A673 (cell line): ENCODE measurements around the gene C21orf91. TPM values are rescaled to one million over a fixed set of nuclear protein-coding genes. Genes with fewer than 3 reads are reported as not detected.
A peak's percentile ranks its signal among the peaks of the same experiment; 100 is the strongest.

Experiments
- Bru-seq: library from RNA; stranded (reverse); fragments of 400-500 nt; gene quantifications from one replicate; lab custom pipeline; 2021; lab: Mats Ljungman, UMichigan
- BruChase-seq, 2 experiments: library from RNA; stranded (reverse); fragments of 400-500 nt; gene quantifications; one replicate each; lab custom pipeline; 2021; lab: Mats Ljungman, UMichigan
- BruUV-seq: library from RNA; stranded (reverse); fragments of 400-500 nt; replicated peaks from 2 replicates; lab custom pipeline; 2021; lab: Mats Ljungman, UMichigan
- CTCF ChIA-PET: fragments of 300-600 bp; sonication (Branson Sonifier 250); formaldehyde crosslinking; loops from one replicate; lab custom pipeline; 2022; ENCODE audit warnings: antibody characterized with exemption; lab: Charles Lee
- POLR2A ChIA-PET: fragments of 300-600 bp; sonication (Branson Sonifier 250); formaldehyde crosslinking; loops from one replicate; lab custom pipeline; 2022; ENCODE audit warnings: antibody characterized with exemption; ENCODE audit not compliant: low non-redundant PET; lab: Charles Lee
- DNase-seq: peaks from one replicate; pipeline ENCODE4 v3.0.0-alpha.2; 2015; ENCODE audit warnings: low spot score
- H3K27ac ChIP-seq: fragments of 200-600 bp; sonication (generic); 2 replicates; pipeline ENCODE4 v1.5.1; 2016; ENCODE audit warnings: mixed run types, low read depth, mild to moderate bottlenecking, mixed read lengths, antibody characterized with exemption, low read length; ENCODE audit not compliant: poor library complexity, severe bottlenecking
- H3K27me3 ChIP-seq: fragments of 200-600 bp; sonication (generic); replicated peaks from 2 replicates; pipeline ENCODE4 v1.6.1; 2017; ENCODE audit warnings: mixed run types, low read depth, mild to moderate bottlenecking, mixed read lengths, antibody characterized with exemption, low read length; ENCODE audit not compliant: insufficient read depth, poor library complexity
- H3K36me3 ChIP-seq: fragments of 200-600 bp; sonication (generic); 2 replicates; pipeline ENCODE4 v1.6.1; 2016; ENCODE audit warnings: mixed run types, mild to moderate bottlenecking, mixed read lengths, antibody characterized with exemption, low read length; ENCODE audit not compliant: insufficient read depth, poor library complexity, severe bottlenecking
- H3K4me1 ChIP-seq: fragments of 200-600 bp; sonication (generic); 2 replicates; pipeline ENCODE4 v1.6.1; 2017; ENCODE audit warnings: mixed run types, mild to moderate bottlenecking, mixed read lengths, antibody characterized with exemption, low read length; ENCODE audit not compliant: insufficient read depth, poor library complexity, severe bottlenecking
- H3K4me3 ChIP-seq: fragments of 200-600 bp; sonication (generic); 2 replicates; pipeline ENCODE4 v1.5.1; 2016; ENCODE audit warnings: low read depth, mixed run types, mild to moderate bottlenecking, mixed read lengths, low read length; ENCODE audit not compliant: poor library complexity, severe bottlenecking
- H3K9me3 ChIP-seq: fragments of 200-600 bp; sonication (generic); 2 replicates; pipeline ENCODE4 v1.6.1; 2016; ENCODE audit warnings: mixed run types, low read depth, mild to moderate bottlenecking, mixed read lengths, antibody characterized with exemption, low read length; ENCODE audit not compliant: poor library complexity, severe bottlenecking
- EZH2 ChIP-seq: fragments of 200-600 bp; sonication (generic); IDR thresholded peaks from 2 replicates; pipeline ENCODE4 v1.6.1; 2017; ENCODE audit warnings: borderline replicate concordance, low read depth, mild to moderate bottlenecking, mixed read lengths, antibody characterized with exemption, low read length; ENCODE audit not compliant: poor library complexity, severe bottlenecking
- intact Hi-C: fragments of 100-400 bp; cut with micrococcal nuclease; formaldehyde crosslinking; loops from one replicate; pipeline ENCODE4 v1.10.0; 2022; ENCODE audit not compliant: unreplicated experiment
- long read RNA-seq: library from polyadenylated mRNA; stranded (forward); transcript quantifications from one replicate; pipeline ENCODE4 v2.0.0, GENCODE V29; 2022
- total RNA-seq: library from RNA; stranded (reverse); gene quantifications from 2 replicates; pipeline ENCODE4 v1.2.3, GENCODE V29; 2021
- TF ChIP-seq, protein P1 (sequence below): fragments of 300-800, 200-600 bp; sonication (generic); conservative IDR thresholded peaks from 2 replicates; pipeline ENCODE4 v1.5.1; 2017; ENCODE audit warnings: low read depth, mild to moderate bottlenecking, antibody characterized with exemption, low read length, moderate library complexity, mixed read lengths

The C21orf91 gene
- total RNA-seq (23.5 and 24.5 TPM in 2 replicates), Bru-seq, nascent RNA (percentile 84 among the genes with signal in this experiment), BruChase-seq, experiment 1, labeled RNA remaining after a 2-hour chase (percentile 89 among the genes with signal in this experiment), BruChase-seq, experiment 2, labeled RNA remaining after a 6-hour chase (percentile 62 among the genes with signal in this experiment)
- long read RNA-seq, full-length matches to known transcripts = 8 of 10 reads
- long read RNA-seq, partial matches to known transcripts = 2 of 10 reads
- long read RNA-seq, other reads (novel, unspliced or antisense) = 0 of 10 reads

DNA sequence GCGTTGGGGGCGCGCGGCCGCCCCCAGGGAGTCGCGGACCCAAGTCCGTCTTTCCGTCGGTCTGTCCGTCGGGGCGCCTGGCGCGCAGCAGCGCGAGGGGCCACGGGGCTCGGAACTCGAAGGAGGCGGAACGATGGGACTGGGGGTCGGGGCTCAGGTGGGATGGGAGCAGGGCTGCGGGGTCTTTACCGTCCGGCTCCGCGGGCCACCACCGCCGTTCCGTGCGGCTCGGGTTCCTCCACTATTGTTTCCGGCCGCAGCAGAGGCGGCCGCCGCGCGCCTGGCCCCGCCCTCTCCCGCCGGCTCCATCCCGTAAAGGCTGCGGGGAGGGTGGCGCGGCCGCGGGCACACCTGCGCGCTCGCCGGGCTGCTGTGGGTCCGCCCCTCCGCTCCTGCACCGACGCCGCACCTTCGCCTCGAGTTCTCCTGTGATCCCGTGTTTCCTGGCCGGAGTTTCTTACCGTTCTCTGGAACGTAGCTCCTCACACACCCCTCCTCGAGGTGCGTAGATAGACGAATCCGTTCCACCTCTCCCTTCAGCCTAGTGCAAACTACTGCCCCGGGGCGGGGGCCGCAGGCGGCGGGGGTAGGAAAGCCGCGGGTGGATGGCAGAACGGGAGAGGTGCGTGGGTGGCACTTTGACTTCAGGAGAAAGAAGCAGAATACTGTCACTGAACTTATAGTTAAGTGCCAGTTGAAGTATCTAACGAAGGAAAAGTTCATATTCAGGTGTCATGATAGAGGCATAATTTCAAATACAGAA lies at the start of gene C21orf91:
Gene C21orf91 (minus strand): TSS at position 243 of the 763 bp plus-strand sequence. CDS start 1,038 bp downstream, outside the sequence.
- H3K4me1 ChIP-seq = peaks cover 10% of the 10 kb centered on the region
- TF ChIP-seq, protein P1, sequence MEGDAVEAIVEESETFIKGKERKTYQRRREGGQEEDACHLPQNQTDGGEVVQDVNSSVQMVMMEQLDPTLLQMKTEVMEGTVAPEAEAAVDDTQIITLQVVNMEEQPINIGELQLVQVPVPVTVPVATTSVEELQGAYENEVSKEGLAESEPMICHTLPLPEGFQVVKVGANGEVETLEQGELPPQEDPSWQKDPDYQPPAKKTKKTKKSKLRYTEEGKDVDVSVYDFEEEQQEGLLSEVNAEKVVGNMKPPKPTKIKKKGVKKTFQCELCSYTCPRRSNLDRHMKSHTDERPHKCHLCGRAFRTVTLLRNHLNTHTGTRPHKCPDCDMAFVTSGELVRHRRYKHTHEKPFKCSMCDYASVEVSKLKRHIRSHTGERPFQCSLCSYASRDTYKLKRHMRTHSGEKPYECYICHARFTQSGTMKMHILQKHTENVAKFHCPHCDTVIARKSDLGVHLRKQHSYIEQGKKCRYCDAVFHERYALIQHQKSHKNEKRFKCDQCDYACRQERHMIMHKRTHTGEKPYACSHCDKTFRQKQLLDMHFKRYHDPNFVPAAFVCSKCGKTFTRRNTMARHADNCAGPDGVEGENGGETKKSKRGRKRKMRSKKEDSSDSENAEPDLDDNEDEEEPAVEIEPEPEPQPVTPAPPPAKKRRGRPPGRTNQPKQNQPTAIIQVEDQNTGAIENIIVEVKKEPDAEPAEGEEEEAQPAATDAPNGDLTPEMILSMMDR = no peak
- TF ChIP-seq EZH2 = no peak
- ChIA-PET POLR2A (no interaction called here), CTCF (no interaction called here)
- peak; percentile 95 for DNase-seq
- H3K27me3 ChIP-seq = no peaks in the 10 kb centered on the region
- H3K27ac ChIP-seq = peak within 1 kb of the TSS; percentile 98
- no TSS peak for BruUV-seq
- peak within 1 kb of the TSS; percentile 82 for H3K4me3 ChIP-seq
- no peaks in the 10 kb centered on the region for H3K9me3 ChIP-seq
- intact Hi-C loops = loop anchor here (10.0 kb wide), 1 partner anchor 204 kb away; the partner anchor contains the start of gene BTG3
- H3K36me3 ChIP-seq = peaks cover 4% of the 10 kb centered on the region

DNA sequence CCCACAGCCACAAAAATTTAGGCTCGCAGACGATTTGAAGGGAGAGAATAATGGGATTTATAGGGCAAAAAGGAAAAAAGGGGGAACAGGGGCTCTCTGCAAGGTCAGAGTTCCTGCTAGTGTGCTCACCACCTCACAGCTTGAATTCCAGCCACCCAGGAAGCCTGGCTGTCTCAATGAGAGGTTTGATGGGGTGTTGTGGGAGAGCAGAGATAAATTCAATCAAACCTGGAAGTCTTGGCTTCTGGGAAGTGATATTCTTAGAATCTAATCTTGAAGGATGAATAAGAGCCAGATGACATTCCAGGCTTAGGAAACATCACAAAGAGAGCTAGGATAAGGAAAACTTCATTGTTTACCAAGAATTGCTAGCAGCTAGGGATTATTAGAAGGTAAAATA lies 47.4 kb upstream of the C21orf91 start:
- intact Hi-C loops = no loop called here
- Histone ChIP-seq H3K27me3 (no peaks in the 10 kb centered on the region), H3K9me3 (no peaks in the 10 kb centered on the region), H3K36me3 (no peaks in the 10 kb centered on the region), H3K4me1 (no peaks in the 10 kb centered on the region), H3K27ac (no peak overlapping the region), H3K4me3 (no peak overlapping the region)
- TF ChIP-seq, protein P1 = no peak
- TF ChIP-seq EZH2 = no peak
- BruUV-seq = no TSS peak
- POLR2A ChIA-PET = no interaction called here
- DNase-seq = no peak
- CTCF ChIA-PET = no interaction called here

DNA sequence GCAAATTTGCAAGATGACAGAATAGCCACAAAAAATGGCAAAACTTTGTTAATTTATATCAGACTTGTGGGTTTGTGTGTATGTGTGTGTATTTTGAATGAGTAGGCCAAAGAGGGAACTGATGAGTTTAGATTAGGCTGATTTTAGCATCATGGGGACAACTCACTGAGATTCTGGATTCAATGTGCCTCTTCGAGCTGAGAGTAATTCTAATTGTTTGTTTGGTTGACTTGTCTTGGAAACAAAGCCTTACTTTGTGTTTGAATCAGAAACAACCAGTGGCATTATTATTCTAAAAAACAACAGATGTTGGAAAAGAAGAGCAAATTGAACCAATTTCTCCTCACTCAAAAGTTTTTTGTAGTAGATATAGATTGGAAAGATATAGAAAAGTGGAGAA lies 40.5 kb upstream of the C21orf91 start:
- Histone ChIP-seq H3K9me3 (no peaks in the 10 kb centered on the region), H3K27me3 (no peaks in the 10 kb centered on the region), H3K4me1 (no peaks in the 10 kb centered on the region), H3K4me3 (no peak overlapping the region), H3K27ac (no peak overlapping the region), H3K36me3 (no peaks in the 10 kb centered on the region)
- intact Hi-C loops = no loop called here
- DNase-seq = no peak
- ChIA-PET CTCF (no interaction called here), POLR2A (no interaction called here)
- BruUV-seq = no TSS peak
- TF ChIP-seq EZH2 = no peak
- TF ChIP-seq, protein P1 = no peak
